Measurements from ENCODE around the gene PAM. TPM values are rescaled to one million over a fixed set of nuclear protein-coding genes. Genes with fewer than 3 reads are reported as not detected.

PAM gene
- total RNA-seq, 1 experiment from 2014 or later = 190 TPM

DNA sequence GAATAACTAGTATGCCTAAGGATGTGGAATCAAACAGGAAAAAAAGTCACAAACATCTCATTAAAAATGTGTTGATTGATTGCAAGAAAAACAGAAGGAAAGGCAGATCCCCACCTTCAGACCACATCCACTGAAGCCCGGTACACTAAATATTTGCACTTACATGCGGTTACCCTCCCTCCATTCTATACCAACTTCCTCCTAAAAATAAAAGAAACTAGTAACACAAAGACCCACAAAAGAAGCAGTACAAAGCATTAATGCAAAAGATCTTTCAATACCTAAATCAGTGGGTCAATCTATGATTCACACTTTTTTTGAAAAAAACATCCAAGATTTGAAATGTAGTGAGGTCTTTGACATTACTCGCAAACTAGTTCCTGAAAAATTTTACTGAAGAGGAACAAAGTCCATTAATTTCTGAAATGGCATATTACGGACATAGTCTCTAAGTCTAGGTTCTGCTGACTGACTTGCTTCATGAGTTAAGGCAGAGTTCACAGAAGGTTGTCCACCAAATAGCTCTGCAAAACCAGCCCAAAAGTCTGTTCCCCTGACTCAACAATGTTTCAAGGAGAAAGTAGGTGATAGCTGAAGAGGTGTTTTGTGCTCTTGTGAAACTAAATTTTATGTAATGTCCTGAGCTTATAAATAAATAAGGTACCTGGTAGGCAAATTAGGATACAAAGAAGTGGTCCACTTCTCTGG lies 100.7 kb downstream of the PAM start:
- Histone ChIP-seq H3K27me3 (replicated peaks; ENCODE audit: insufficient read depth, low read depth, low read length, poor library complexity) (no peaks in the 10 kb centered on the region), H3K4me3 (ENCODE audit: low read depth, low read length, poor library complexity, severe bottlenecking) (no peak overlapping the region), H3K4me1 (ENCODE audit: insufficient read depth, low read length, poor library complexity, severe bottlenecking) (peaks cover 32% of the 10 kb centered on the region), H3K27ac (ENCODE audit: low read depth, low read length, poor library complexity, severe bottlenecking) (no peak overlapping the region), H3K36me3 (ENCODE audit: insufficient read depth, low read length, poor library complexity, severe bottlenecking) (no peaks in the 10 kb centered on the region), H3K9me3 (ENCODE audit: low read depth, low read length, poor library complexity, severe bottlenecking) (no peaks in the 10 kb centered on the region)
- CTCF ChIA-PET = interaction anchor here (0.6 kb wide), 1 partner anchor 103 kb away, joined by 3 read pairs; no protein-coding TSS in a partner anchor
- no peak for DNase-seq (ENCODE audit: low spot score)
- intact Hi-C loops (cut with micrococcal nuclease; ENCODE audit: unreplicated experiment) = no loop called here
- TF ChIP-seq CTCF (conservative IDR thresholded peaks at IDR 0.05; ENCODE audit: low read depth, low read length) (no peak), EZH2 (IDR thresholded peaks at IDR 0.05; ENCODE audit: borderline replicate concordance, low read depth, low read length, poor library complexity, severe bottlenecking) (no peak)
- BruUV-seq (replicated peaks) = no TSS peak
- POLR2A ChIA-PET (ENCODE audit: low non-redundant PET) = no interaction called here

- intact Hi-C loops (cut with micrococcal nuclease; ENCODE audit: unreplicated experiment) = no loop called here
Observed at GRCh38 chr5:102856389-102856777, 101.3 kb downstream of the PAM start.

DNA sequence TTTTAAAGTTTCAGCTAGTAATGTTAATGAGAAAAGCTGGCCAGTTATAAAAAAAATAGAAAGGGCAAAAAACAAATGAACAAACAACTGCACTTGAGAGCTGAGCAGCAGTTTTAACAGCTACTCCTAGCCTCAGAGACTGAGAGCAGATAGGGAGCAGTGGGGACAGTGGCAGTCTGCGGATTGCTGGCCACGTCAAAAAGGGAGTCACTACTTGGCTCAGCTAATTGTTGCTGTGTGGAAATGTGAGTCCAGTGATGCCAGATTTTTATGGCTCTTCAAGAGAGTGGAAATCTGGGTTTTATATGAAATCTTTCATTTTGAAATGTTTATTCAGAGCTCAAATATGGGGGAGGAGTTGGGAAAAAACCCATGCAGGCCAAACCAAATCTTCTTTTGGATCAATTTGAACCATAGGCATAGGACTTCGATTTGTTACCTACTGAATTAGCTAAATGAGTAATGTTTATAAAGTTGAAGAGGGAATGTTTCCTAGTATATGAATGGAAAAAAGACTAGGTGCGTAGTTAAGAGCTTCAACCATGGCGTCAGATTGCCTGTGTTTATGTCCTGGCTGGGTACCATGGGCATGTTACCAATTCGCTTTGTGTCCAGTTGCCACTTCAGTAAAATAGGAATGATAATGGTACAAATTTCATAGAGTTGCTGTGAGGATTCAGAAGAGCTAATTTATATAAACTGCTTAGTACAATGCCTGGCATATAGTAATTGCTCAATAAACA lies 102.1 kb downstream of the PAM start:
- no peaks in the 10 kb centered on the region for H3K27me3 ChIP-seq (replicated peaks; ENCODE audit: insufficient read depth, low read depth, low read length, poor library complexity)
- no peak for TF ChIP-seq EZH2 (IDR thresholded peaks at IDR 0.05; ENCODE audit: borderline replicate concordance, low read depth, low read length, poor library complexity, severe bottlenecking)
- no peak for TF ChIP-seq CTCF (conservative IDR thresholded peaks at IDR 0.05; ENCODE audit: low read depth, low read length)
- BruUV-seq (replicated peaks) = no TSS peak
- DNase-seq (ENCODE audit: low spot score) = no peak
- intact Hi-C loops (cut with micrococcal nuclease; ENCODE audit: unreplicated experiment) = no loop called here
- H3K4me1 ChIP-seq (ENCODE audit: insufficient read depth, low read length, poor library complexity, severe bottlenecking) = peaks cover 31% of the 10 kb centered on the region
- H3K36me3 ChIP-seq (ENCODE audit: insufficient read depth, low read length, poor library complexity, severe bottlenecking) = no peaks in the 10 kb centered on the region
- ChIA-PET POLR2A (ENCODE audit: low non-redundant PET) (no interaction called here), CTCF (no interaction called here)
- H3K27ac ChIP-seq (ENCODE audit: low read depth, low read length, poor library complexity, severe bottlenecking) = no peak overlapping the region
- no peaks in the 10 kb centered on the region for H3K9me3 ChIP-seq (ENCODE audit: low read depth, low read length, poor library complexity, severe bottlenecking)
- no peak overlapping the region for H3K4me3 ChIP-seq (ENCODE audit: low read depth, low read length, poor library complexity, severe bottlenecking)

More at GRCh38 chr5:102856389-102856777, 101.3 kb downstream of the PAM start:
- Histone ChIP-seq H3K9me3 (ENCODE audit: low read depth, low read length, poor library complexity, severe bottlenecking) (no peaks in the 10 kb centered on the region), H3K27ac (ENCODE audit: low read depth, low read length, poor library complexity, severe bottlenecking) (no peak overlapping the region), H3K36me3 (ENCODE audit: insufficient read depth, low read length, poor library complexity, severe bottlenecking) (no peaks in the 10 kb centered on the region), H3K27me3 (replicated peaks; ENCODE audit: insufficient read depth, low read depth, low read length, poor library complexity) (no peaks in the 10 kb centered on the region), H3K4me3 (ENCODE audit: low read depth, low read length, poor library complexity, severe bottlenecking) (no peak overlapping the region), H3K4me1 (ENCODE audit: insufficient read depth, low read length, poor library complexity, severe bottlenecking) (peaks cover 31% of the 10 kb centered on the region)
- CTCF ChIA-PET = interaction anchor here (0.6 kb wide), 1 partner anchor 102 kb away, joined by 3 read pairs; no protein-coding TSS in a partner anchor
- DNase-seq (ENCODE audit: low spot score) = no peak
- TF ChIP-seq EZH2 (IDR thresholded peaks at IDR 0.05; ENCODE audit: borderline replicate concordance, low read depth, low read length, poor library complexity, severe bottlenecking) (no peak), CTCF (conservative IDR thresholded peaks at IDR 0.05; ENCODE audit: low read depth, low read length) (no peak)
- POLR2A ChIA-PET (ENCODE audit: low non-redundant PET) = no interaction called here
- BruUV-seq (replicated peaks) = no TSS peak

Measured in A673 (cell line).